Astrocyte of the spinal cord (primary cell): ENCODE results near the gene SPACA9.
A peak's percentile ranks its signal among the peaks of the same experiment; 100 is the strongest.

Source experiments
- DNase-seq: peaks from one replicate; pipeline ENCODE4 v3.0.0; 2011; ENCODE audit warnings: low read depth, low spot score
- H3K4me3 ChIP-seq: 2 replicates; pipeline ENCODE4 v1.5.1; 2011; ENCODE audit warnings: low read depth, mild to moderate bottlenecking, low read length, moderate library complexity
- in situ Hi-C: cut with HindIII; loops from 2 replicates; pipeline ENCODE4 v1.10.0; 2017; ENCODE audit warnings: low sequenced_read_pairs
- TF ChIP-seq, protein P1 (sequence below): IDR thresholded peaks from 2 replicates; pipeline ENCODE4 v1.5.1; 2012; ENCODE audit warnings: low read depth, mild to moderate bottlenecking, low read length, inconsistent platforms

Gene SPACA9

DNA sequence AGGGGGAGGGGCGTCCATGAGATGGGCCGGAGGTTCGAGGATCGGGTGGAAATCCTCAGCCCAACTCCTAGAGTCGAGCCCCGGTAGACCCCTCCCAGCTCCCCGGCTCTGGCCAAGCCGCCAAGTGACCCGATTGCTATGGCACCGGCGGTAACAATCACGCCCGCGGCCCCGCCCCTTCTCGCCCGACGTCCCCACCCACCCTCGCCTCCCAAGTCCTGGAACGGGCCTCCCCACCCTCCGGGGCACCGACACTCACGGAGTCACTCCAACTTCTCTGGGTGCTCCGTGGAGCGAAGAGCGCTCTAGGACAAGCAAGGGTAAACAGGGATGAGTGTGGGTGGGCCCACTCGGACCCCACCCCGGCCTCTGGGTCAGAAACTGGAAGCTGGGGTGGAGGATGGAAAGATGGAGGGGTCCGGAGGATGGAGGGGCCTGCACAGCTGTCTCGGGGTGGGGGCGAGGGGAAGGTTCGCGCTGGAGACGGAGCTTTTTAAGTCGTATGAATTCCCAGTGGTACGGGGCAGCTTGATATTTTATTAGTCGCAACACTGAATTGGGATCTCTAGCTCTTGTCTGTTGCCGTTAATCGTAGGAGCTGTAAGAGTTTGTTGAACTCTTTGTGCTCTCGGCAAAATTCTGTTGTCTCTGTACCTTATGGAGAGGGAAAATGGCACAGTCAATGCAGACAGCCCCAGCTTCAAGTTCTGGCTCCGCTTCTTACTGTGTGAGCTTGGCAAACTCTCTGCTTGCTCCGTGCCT is at the start of gene SPACA9:
Gene SPACA9 (plus strand): TSS at position 204 of the 762 bp plus-strand sequence. CDS start 5,050 bp downstream, outside the sequence.
- DNase-seq = peak; percentile 53
- peak within 1 kb of the TSS; percentile 99 for H3K4me3 ChIP-seq
- in situ Hi-C loops = no loop called here
- TF ChIP-seq, protein P1, sequence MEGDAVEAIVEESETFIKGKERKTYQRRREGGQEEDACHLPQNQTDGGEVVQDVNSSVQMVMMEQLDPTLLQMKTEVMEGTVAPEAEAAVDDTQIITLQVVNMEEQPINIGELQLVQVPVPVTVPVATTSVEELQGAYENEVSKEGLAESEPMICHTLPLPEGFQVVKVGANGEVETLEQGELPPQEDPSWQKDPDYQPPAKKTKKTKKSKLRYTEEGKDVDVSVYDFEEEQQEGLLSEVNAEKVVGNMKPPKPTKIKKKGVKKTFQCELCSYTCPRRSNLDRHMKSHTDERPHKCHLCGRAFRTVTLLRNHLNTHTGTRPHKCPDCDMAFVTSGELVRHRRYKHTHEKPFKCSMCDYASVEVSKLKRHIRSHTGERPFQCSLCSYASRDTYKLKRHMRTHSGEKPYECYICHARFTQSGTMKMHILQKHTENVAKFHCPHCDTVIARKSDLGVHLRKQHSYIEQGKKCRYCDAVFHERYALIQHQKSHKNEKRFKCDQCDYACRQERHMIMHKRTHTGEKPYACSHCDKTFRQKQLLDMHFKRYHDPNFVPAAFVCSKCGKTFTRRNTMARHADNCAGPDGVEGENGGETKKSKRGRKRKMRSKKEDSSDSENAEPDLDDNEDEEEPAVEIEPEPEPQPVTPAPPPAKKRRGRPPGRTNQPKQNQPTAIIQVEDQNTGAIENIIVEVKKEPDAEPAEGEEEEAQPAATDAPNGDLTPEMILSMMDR = no peak

DNA sequence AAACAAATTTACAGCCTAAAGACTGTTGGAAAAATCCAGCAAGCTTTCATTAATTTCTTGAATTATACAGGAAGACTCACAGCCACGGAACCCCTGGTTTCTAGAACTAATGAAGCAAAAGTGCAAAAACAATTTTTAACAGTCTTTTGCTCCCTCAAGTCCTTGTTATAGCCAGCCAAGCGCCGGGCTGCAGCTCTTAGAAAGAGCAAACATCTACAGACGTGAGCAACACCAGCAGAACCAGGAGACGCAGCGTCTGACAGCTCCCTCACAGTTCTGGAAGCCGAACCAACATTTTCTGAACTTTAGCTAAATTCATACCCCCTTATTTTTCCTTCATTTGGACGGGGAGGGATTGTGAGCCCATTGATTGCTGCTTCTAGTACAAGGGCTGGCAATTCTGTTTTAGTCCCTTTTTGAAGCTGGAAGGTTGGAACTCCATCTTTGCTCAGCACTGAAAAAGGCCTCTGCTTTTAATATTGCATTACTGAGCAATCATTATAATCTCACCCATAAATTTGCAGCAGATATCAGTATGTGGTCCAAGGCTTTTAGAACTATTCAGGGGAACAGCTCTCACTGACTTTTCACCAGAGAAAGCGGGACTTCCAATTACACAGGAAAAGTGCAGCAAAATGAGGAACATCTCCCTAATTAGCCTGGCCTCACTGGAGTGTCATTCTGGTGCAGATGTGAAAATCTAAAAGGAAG is 46.4 kb upstream of the SPACA9 start:
- no peak overlapping the region for H3K4me3 ChIP-seq
- in situ Hi-C loops = no loop called here

DNA sequence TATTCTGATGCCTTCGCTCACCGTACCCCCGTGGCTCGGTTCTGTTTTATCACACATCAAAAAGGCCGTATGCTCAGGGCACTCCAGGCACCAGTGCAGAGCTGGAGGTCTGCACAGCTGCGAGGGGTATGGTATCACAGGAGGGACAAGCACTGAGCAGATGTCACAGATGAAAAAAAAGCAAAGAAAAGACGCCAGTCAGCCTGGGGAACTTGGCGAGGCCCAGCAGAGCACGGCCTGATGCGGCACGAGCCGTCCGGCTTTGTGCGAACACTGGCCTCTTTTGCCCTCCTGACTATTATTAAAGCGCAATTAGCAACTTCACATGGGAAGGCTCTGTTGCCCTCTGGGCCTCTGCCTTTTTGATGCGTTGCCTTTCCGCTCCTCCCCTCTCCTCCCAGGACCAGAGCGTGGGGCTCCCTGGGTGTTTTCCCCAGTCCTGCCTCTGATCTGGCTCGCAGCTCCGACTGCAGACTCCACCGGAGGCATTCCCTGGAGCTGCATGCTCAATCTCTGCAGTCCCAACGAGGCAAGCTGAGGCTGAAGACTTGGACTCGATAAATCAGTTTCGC is 45.1 kb upstream of the SPACA9 start:
- in situ Hi-C loops = no loop called here
- TF ChIP-seq, protein P1 = no peak
- H3K4me3 ChIP-seq = no peak overlapping the region
- DNase-seq = no peak

More for the DNA sequence above, 46.4 kb upstream of the SPACA9 start:
- TF ChIP-seq, protein P1 = no peak
- no peak for DNase-seq

DNA sequence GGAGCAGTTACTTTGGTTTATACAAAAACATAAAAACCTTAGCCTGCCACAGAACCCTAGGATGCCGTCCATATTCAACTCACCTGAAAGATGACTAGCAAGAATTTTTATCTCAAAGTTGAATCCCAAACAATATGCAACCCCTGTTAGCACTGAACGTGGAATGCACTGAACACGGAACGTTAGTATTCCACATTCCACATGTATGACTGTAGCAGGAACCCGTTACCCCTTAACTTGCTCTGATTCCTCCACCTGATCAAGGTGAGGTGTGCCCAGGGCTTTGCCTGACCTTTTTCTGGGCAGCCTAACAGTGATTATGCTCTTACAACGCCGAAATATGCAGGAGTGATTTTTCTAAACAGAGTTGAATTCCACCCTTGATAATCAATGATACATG is 44.4 kb upstream of the SPACA9 start:
- no peak for DNase-seq
- no peak overlapping the region for H3K4me3 ChIP-seq
- TF ChIP-seq, protein P1 = no peak
- in situ Hi-C loops = no loop called here

DNA sequence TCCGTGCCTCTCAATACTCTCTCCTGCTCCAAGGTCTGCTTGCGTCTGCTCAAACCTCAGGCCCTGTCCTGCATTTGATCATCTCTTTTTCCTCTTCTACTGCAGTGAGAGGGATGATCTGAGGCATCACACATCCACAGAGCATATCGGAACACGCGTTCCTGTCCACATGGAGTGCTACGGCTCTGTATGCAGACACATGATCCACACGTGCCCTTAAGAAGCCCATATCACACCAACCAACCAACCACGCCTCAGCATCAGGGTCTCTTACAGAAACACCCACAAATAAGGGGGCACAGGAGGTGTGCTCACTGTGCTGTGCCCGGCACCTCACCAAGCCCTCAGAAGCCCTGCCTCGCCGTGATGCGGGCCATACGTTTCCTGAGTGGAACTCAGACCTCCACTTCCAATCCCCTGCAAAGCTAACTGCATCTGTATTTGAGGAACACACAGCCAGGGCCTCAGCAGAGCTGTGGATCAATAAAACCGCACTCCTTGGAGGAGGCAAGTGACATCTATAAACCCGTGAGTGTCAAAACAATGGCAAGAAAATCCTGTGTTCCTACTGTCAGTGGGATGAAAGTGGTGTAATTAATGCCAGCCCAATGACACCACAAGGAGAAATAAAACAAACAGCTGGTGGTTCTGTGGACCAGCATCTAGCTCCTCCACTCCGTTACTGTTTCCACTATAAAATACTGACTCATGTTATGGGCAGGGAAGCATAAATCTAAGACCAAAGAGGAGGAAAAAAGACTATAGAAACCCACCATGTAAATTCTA is 41.0 kb upstream of the SPACA9 start:
- H3K4me3 ChIP-seq = no peak overlapping the region
- DNase-seq = no peak
- TF ChIP-seq, protein P1 = no peak
- in situ Hi-C loops = no loop called here

DNA sequence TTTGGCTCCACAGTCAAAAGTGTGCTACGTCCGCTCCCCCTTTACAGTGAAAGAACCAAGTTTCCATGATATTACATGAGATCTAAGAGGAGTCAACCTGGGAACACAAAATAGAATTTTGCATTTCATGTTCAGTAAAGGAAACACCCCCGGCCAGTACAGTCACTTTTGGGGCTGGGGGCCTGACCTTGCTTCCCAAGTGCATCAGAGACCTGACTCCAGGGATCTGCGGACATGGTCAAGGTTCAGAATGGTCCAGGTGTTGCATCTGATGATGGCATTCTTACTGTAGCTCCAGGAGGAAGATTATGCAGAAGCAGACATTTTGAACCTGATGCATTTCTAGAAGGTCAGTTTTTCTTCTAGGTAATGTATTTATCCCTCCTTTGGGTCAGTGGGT is 40.4 kb upstream of the SPACA9 start:
- in situ Hi-C loops = no loop called here
- TF ChIP-seq, protein P1 = no peak
- DNase-seq = no peak
- H3K4me3 ChIP-seq = no peak overlapping the region
